ENCODE data around the gene SLC8B1. TPM values are rescaled to one million over a fixed set of nuclear protein-coding genes. Genes with fewer than 3 reads are reported as not detected.

SLC8B1 gene
- total RNA-seq, 1 experiment from 2014 or later: 11.6 TPM

DNA sequence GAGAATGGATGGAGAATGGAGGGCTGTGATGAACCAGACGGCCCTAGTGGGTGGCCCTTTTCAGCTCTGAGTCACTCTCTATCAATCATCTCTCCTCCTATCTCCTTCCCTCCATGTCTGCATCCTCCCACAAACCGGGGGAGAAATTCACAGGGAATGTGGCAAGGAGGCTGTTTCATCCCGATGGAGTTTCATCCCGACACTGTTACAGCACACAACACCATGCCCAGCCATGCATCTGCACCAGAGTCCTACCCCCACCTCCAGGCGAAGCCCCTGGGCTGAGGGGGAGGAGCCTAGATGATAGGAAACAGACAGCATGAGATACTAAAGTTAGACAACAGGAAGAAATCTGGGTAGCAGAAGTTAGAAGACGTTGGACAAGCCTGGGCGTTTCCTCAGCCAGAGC is 20.8 kb downstream of the SLC8B1 start:
- H3K27me3 ChIP-seq: no peaks in the 10 kb centered on the region
- no peak for DNase-seq
- no peaks in the 10 kb centered on the region for H3K9me3 ChIP-seq
- no peak overlapping the region for H3K4me3 ChIP-seq
- peaks cover 5% of the 10 kb centered on the region; the same call in 1 of the 2 replicates for H3K36me3 ChIP-seq

DNA sequence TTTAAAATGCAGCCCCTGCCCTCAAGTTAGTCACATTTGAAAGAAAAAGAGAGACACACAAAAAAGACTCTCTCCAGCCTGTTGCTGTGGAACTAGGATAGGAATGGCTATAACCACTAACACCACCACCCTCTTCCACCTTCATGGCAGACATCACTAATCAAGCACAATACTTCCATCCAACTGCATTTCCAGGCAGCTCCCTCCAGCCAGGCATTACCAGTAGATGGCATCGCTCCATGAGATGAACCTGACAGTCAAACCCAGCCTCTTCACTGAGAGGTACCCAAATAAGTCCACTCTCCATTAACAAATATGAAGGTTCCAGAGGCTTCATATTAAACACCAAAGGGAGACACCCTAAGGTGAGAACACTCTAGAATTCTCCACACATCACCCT is 24.4 kb downstream of the SLC8B1 start:
- Histone ChIP-seq H3K36me3 (no peaks in the 10 kb centered on the region), H3K4me3 (no peak overlapping the region), H3K27me3 (no peaks in the 10 kb centered on the region), H3K9me3 (no peaks in the 10 kb centered on the region)
- DNase-seq: no peak

DNA sequence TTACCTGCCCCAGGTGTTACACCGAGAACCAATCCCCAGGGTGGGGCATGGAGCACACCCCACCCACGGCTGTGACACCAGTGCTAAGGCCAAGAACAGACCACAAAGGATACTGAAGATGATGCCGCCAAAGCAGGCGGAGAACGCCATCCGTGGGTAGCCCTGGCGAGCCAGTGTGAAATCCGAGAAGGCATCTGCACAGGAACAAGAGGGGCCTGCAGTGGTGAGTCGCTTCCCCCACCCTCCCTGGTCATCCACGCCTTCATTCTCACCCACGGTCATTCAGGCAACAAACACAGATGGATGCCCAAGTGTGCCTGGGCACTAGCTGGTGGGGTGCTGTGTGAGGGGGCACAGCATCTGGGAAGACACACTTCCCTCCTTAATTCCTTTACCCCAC is 28.5 kb downstream of the SLC8B1 start:
- Histone ChIP-seq H3K4me3 (no peak overlapping the region), H3K9me3 (no peaks in the 10 kb centered on the region), H3K36me3 (no peaks in the 10 kb centered on the region), H3K27me3 (no peaks in the 10 kb centered on the region)
- DNase-seq: no peak

DNA sequence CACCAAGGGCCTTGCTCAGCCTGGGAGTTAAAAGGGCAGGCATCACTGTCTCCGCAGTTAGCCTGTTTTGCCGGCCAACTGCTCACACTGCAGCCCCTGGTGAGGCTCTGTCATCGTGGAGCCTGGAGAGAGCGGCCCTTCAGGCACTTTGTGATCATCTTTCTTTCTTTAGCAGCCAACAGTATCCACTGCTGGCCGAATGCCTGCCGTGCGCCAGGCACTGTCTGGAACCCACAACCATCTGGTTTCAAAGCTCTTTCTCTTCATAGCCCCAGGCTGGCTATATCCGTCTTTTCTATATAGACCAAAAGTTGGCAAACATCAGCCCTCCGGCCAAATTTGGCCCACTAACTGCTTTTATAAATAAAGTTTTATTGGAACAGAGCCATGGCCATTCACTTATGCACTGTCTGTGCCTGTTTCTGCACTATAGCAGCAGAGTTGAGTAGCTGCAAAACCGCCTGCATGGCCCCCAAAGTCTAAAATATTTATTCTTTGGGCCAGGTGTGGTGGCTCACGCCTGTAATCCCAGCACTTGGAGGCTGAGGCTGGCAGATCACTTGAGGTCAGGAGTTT is 29.5 kb downstream of the SLC8B1 start:
- no peak overlapping the region for H3K4me3 ChIP-seq
- no peaks in the 10 kb centered on the region for H3K9me3 ChIP-seq
- no peak for DNase-seq

DNA sequence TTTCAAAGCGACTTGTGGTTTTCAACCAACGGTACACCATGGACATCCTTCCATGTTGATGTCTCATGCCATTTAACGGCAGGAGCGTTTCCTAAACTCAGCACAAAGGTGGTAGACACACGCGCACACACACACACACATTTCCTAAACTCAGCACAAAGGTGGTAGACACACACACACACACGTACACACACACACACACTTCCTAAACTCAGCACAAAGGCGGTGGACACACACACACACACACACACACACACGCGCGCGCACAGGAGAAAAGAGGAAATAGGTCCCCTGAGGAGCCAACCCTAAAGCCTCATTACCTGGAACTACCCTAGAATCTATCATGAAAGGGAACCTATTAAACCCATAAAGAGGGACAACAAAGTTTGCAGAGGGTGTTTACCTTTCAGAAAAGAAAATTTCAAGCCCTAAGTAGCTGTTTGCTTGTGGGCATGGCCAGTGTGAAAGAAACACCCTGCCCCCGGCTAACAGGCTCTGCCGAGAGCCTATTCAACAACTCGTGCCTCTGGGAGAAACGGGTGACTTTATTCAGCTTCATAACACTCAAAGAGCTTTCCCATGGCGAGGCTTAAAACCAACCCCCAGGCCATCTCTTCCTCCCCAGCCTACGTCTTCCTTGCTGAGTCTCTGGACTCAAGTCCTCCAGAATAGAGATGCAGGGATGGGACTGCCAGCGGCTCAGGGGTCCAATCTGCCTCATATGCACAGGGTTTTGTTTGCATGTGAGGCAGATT is 31.8 kb downstream of the SLC8B1 start:
- no peak for DNase-seq
- Histone ChIP-seq H3K27me3 (no peaks in the 10 kb centered on the region), H3K36me3 (no peaks in the 10 kb centered on the region), H3K9me3 (no peaks in the 10 kb centered on the region), H3K4me3 (no peak overlapping the region)

More for the DNA sequence above, 29.5 kb downstream of the SLC8B1 start:
- no peaks in the 10 kb centered on the region for H3K27me3 ChIP-seq
- H3K36me3 ChIP-seq: no peaks in the 10 kb centered on the region

DNA sequence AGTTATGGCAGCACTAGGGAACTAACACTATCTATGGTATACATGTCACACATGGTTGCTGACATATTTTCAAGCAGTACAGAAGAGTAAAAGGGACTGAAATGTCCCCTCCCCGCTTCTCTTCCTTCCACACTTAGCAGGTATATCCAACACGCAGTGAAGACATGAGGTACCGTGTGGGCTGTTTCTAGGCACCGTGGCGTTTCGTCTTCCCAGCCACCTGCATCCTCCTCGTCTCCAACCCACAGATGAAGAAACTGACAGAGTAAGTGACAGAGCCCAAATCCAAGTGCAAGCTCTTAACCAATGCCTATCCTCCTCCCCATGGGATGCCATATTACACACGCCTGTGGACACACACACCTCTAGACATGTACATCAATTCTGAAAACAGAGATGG is 32.4 kb downstream of the SLC8B1 start:
- no peaks in the 10 kb centered on the region for H3K36me3 ChIP-seq
- no peak for DNase-seq
- H3K4me3 ChIP-seq: no peak overlapping the region
- no peaks in the 10 kb centered on the region for H3K9me3 ChIP-seq
- no peaks in the 10 kb centered on the region for H3K27me3 ChIP-seq

DNA sequence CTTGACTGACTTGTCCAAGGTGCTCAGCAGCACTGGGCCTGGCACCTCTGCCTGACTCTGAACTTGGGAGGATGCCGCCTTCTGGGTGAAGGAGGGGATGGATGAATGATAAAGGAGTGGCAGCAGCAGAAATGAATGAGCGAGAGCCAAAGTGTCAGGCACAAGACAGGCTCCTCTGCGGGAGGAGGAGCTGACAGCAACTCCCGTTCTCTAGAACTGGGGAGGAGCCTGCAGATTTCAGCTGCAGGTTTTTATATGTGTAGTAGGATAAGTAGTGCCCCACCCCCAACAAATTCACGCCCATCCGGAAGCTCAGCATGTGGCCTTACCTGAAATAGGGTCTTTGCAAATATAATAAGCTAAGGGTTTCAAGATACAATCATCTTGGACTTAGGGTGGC is 33.1 kb downstream of the SLC8B1 start:
- Histone ChIP-seq H3K36me3 (no peaks in the 10 kb centered on the region), H3K27me3 (no peaks in the 10 kb centered on the region), H3K4me3 (no peak overlapping the region), H3K9me3 (no peaks in the 10 kb centered on the region)
- no peak for DNase-seq

DNA sequence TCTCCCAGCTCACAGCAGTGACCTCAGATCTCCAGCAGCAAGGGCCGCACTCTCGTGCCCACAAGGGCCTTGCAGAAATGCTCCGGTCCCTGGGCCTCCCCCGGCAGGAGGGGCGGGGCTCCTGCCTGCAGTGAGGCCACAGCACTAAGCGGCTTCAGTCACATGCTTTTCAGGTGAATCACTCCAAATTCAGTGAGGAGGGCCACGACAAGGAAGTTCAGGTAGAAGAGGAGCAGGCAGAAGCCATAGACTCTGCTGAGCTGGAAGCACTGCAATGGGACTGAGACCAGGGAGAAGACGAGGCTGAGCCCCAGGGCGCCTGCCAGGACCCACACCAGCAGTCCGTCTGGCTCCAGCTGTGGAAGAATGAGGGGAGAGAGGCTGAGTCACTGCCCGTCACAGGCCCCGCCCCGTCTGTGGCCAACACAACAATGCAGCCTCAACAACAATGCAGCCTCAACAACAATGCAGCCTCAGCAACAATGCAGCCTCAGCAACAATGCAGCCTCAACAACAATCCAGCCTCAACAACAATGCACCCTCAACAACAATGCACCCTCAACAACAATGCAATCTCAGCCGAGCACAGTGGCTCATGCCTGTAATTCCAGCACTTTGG is 35.2 kb downstream of the SLC8B1 start:
- Histone ChIP-seq H3K27me3 (no peaks in the 10 kb centered on the region), H3K9me3 (no peaks in the 10 kb centered on the region), H3K36me3 (no peaks in the 10 kb centered on the region), H3K4me3 (no peak overlapping the region)
- peak; percentile 90 for DNase-seq

DNA sequence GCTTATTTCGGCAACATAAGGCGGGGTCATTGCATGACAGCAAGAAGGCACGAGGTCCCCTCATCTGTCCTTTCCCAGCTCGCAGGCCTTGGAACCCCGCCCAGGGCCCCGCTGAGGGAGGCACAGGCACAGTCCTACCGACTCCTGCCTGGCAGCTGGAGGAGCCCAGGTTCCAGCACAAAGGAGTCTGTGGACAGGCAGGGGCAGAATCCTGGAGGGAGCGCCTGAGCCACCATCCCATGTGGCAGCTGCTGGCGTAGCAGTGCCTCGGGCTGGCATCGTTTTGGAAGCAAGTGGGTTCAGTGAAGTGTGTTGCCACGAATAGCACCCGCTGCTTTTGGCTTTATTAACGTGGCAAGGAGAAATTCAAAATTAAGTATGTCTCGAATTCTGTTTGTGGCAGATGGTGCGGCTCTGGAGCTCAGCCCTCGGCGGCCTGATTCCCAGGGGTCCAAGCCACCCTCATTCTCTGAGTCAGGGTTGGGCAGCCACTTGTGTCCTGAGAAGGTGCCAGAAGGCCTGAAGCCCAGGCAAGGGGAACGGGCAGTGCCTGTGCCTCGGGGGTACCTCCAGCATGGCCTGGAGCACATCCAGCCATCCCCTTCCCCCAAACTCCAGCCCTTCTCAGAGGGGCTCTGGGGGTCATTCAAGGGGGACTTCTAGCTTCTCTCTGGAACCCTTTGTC is 35.9 kb downstream of the SLC8B1 start:
- Histone ChIP-seq H3K9me3 (no peaks in the 10 kb centered on the region), H3K4me3 (no peak overlapping the region), H3K36me3 (no peaks in the 10 kb centered on the region), H3K27me3 (no peaks in the 10 kb centered on the region)
- peak; percentile 22 for DNase-seq

GRCh38 chr12:113298472-113298817 is 36.5 kb downstream of the SLC8B1 start:
- DNase-seq: no peak
- Histone ChIP-seq H3K4me3 (no peak overlapping the region), H3K27me3 (no peaks in the 10 kb centered on the region), H3K36me3 (no peaks in the 10 kb centered on the region), H3K9me3 (no peaks in the 10 kb centered on the region)

DNA sequence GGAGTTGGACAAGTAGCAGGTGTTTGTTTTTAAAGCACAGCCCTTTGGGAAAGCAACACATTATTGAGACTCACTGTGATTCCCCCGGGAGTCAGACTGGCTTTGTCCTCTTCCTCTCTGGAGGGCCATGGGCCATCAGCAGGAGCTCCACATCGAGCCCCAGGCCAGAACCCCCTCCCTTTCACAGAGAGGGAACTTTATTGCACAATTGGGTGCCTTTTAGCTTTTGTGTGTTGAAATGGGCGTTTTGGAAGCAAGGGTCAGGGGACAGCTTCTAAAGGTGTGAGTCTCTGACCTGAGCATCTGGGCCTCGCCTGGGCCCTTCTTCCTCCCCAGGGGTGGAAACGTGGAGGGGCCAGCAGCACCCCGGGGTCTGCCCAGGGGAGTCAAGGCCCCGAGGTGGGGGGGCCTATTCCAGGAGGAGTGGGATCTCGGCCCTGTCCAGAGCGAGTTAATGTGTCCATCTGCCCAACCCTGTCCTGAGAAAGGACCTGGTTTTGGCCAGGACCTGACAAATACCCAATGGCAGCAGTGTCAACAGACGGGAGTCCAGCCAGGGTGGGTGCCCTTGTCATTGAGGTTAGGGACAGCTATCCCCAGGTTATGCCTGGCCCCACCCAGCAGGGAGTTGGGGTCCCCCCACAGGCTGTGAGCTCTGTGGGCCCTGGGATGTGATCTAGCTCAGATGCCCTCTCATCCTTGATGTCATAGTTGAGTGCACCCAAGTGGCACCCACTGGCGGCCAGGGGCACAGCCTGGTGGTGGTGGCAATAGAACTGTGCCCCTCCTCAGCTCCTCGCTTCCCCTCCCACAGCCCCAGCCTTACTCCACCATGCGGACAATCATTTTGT is 37.1 kb downstream of the SLC8B1 start:
- Histone ChIP-seq H3K9me3 (no peaks in the 10 kb centered on the region), H3K36me3 (no peaks in the 10 kb centered on the region), H3K27me3 (no peaks in the 10 kb centered on the region), H3K4me3 (no peak overlapping the region)
- no peak for DNase-seq

- Histone ChIP-seq H3K9me3 (no peaks in the 10 kb centered on the region), H3K27me3 (no peaks in the 10 kb centered on the region), H3K4me3 (no peak overlapping the region), H3K36me3 (no peaks in the 10 kb centered on the region)
- no peak for DNase-seq
Measured at GRCh38 chr12:113297214-113297587, 37.7 kb downstream of the SLC8B1 start.

DNA sequence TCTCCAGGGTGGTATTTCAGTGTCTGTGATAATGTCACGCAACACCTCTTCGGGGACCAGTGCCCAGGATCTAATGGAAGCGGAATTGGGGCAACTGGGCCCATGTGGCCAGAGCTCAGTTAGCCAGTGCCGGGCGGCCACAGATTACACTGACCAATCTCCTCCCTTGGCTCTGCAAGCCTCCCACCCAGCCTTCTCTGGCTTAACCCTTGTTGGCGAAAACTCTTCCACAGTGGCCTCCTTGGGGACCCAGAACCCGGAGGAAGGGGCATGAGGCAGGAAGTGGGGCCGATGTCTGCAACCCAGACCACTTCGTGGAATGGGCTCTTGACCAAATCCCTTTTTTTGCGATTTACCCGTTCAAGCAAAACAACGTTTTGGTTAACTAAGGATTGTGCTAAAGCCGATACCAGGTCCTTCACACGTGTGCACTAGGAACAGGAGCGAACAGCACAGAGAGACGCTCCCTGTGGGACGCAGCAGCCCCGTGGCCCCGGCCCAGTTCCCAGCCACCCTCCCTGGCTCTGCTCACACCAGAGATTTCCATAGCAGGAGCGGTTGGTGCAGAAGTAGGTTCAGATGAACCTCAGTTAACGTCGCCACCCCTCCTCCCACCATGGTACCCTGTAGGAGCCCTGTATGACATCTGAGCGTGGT is 38.2 kb downstream of the SLC8B1 start:
- no peak for DNase-seq
- no peaks in the 10 kb centered on the region for H3K27me3 ChIP-seq
- no peaks in the 10 kb centered on the region for H3K9me3 ChIP-seq

DNA sequence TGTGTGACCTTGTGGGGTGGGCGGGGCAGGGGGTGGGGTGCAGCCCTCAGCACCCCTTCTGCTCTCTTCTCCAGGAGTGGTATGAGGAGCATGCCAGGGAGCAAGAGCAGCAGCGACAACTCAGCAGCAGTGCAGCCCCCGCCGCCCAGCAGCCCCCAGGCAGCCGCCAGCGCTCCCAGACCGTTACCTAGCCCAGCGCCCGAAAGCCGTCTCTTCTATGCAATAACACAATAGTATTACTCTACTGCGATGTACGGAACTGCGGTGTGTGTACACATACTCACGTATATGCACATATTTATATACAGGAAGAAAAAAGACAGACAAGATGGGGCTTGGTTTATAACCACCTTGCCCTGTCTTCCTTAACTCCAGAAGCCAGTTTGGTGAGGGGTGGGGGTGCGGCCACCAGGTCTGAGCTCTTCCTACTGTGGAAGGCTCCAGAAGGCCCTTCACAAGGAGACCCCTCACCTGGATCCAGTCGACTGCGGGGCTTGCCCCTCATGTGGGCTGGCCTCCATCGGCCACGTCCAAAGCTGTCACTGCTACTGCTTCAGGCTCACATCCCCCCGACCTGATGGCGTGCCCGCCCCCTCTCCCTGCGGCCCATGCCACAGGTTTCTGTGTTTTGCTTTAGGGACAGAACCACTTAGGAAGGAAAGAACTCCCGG is 38.9 kb downstream of the SLC8B1 start:
- no peak for DNase-seq
- Histone ChIP-seq H3K27me3 (no peaks in the 10 kb centered on the region), H3K4me3 (no peak overlapping the region), H3K36me3 (no peaks in the 10 kb centered on the region), H3K9me3 (no peaks in the 10 kb centered on the region)

More for the DNA sequence above, 38.2 kb downstream of the SLC8B1 start:
- H3K4me3 ChIP-seq: no peak overlapping the region
- no peaks in the 10 kb centered on the region for H3K36me3 ChIP-seq

DNA sequence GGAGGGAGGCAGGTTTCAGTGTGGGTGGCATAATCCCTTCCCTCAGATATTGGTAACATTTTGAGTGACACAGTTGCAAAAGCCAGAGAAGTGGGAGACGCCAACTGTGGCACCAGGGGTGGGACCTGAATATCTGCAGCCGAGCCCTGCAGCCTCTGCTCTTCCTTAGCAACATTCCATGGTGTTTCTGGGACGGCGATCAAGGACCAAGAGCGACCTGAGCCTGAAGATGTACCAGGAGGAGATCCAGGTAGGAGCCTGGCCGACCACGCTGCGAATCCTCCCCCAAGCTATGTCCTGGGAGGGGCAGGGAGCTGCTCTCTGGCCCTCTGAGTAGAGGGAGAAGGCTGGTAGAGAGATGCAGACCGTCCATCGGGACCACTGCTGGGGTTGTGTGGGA is 41.8 kb downstream of the SLC8B1 start:
- Histone ChIP-seq H3K9me3 (no peaks in the 10 kb centered on the region), H3K36me3 (no peaks in the 10 kb centered on the region), H3K27me3 (no peaks in the 10 kb centered on the region), H3K4me3 (no peak overlapping the region)
- no peak for DNase-seq

- no peak overlapping the region for H3K4me3 ChIP-seq
- DNase-seq: no peak
- no peaks in the 10 kb centered on the region for H3K9me3 ChIP-seq
- no peaks in the 10 kb centered on the region for H3K27me3 ChIP-seq
- no peaks in the 10 kb centered on the region for H3K36me3 ChIP-seq
Measured at GRCh38 chr12:113292547-113292946, 42.4 kb downstream of the SLC8B1 start.

Data from MG63 (cell line).